Activated CD8-positive, alpha-beta memory T cell treated with anti-CD3 and anti-CD28 coated beads, Interleukin-2, amount 50 U/mL, for 1 hour (primary cell): ENCODE data around the gene ANO4.
"Not testable (repeated sequence)": the region's sequence is repeated elsewhere in the genome, so short reads cannot be mapped to it uniquely, and the experiment has no call there.

ENCODE experiments used
- DNase-seq: peaks from one replicate; pipeline ENCODE4 v3.0.0-alpha.2; 2020; ENCODE audit errors: extremely low read depth

ANO4 gene

DNA sequence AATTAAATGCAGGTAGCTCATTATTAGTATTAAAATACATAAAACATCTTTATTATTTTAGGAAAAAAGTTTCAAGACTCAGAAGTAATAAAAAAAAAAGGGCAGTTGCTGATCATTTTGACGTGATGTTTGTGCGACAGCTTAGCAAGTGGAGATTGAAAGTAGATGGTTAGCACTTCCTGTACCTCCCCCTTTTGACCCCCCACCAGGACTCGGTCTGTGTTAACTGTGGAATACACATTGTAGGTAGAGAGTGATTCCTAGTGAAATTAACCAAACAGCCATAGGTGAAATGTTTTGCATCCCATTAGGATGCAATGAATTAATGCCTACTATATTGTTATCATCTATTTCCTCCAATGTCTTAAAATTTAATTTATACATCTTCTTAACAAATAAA, 294.7 kb downstream of the ANO4 start:
- no peak for DNase-seq

DNA sequence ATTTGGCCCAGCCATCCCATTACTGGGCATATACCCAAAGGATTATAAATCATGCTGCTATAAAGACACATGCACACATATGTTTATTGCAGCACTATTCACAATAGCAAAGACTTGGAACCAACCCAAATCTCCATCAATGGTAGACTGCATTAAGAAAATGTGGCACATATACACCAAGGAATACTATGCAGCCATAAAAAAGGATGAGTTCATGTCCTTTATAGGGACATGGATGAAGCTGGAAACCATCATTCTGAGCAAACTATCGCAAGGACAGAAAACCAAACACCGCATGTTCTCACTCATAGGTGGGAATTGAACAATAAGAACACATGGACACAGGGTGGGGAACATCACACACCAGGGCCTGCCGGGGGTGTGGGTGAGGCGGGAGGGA, 295.6 kb downstream of the ANO4 start:
- DNase-seq, result not testable (repeated sequence)

DNA sequence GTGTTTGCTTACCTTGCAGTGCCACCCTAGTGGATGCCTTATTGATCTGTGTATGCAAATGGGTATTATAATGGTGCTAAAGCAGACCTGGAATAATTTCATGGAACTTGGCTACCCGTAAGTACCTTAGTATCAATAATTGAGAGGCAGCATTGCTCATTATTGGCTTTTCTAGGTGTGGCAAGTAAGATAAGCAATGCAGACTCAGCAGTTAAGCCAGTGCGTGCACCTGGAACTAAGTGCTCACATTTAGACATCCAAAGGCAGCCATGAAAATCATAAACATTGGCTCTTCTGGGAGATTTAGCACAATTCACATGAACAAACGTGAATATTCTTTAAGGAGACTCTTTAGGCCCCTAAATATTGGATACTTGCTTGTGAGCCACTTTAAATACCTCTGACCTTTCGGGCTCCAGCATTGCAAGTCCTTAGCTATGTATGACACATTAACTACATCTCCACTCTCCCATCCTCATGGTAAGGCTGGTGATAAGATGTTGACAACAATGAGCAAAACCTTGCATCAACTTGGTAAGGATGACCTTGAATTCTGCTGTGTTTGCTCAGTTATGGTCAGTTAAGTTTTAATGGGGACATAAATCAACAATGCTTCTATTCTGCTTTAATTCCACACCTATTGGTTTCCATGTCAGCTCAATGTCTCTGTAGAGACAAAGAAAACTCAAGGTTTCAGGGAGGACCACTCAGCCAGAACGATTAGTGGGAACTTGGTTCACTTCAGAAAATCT, 303.4 kb downstream of the ANO4 start:
- no peak for DNase-seq

- no peak for DNase-seq
Observed at GRCh38 chr12:101107032-101107763, 312.6 kb downstream of the ANO4 start.

GRCh38 chr12:101108130-101108529, 313.6 kb downstream of the ANO4 start:
- DNase-seq, result no peak

DNA sequence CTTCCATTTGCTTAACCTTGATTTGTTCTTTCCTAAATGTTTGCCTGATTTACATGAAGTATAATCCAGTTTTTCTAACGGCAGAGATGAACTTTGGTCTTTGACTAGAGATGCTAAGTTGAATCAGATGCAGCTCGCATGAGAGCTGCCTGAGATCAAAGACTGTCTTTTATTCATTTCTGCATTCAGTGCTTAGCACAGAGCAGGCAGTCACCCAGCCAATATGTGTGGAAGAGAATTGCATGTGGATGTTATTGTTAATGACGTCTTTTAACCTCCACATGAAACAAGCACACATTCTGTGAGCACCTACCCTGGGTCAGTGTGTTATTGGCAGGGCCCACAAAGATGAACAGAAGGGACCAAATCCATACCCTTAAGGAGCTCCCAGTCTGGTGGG, 316.3 kb downstream of the ANO4 start:
- DNase-seq, result no peak

DNA sequence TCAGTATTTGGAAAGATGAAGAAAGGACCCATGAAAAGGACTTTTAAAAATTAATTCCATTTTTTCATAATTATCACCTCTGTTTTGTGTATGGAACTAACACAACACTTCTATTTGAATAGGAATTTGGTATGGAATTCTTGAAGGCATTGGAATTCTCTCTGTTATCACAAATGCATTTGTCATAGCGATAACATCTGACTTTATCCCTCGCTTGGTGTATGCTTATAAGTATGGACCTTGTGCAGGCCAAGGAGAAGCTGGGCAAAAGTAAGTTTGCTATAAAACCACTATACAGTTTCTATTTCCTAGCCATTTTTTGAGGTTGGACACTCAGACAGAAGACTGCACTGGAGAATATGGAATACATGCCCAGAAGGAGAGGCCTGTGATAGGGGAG, 316.9 kb downstream of the ANO4 start:
- no peak for DNase-seq

DNA sequence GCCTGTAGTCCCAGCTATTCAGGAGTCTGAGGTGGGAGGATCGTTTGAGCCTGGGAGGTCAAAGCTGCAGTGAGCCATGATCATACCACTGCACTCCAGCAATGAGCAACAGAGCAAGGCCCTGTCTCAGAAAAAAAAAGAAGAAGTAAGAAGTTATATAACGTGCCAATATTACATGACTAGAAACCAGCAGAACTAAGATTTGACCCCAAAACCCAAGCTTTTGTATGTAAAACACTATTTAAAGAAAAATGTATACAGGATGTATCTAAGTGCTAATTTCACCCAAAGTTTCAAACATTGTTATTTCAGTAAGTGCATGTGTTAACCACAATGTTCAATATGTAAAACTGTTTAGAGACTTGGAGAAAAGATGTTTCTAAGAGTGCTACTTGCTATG, 320.8 kb downstream of the ANO4 start:
- DNase-seq, result no peak

GRCh38 chr12:101116911-101117310, 322.3 kb downstream of the ANO4 start:
- DNase-seq, result no peak

DNA sequence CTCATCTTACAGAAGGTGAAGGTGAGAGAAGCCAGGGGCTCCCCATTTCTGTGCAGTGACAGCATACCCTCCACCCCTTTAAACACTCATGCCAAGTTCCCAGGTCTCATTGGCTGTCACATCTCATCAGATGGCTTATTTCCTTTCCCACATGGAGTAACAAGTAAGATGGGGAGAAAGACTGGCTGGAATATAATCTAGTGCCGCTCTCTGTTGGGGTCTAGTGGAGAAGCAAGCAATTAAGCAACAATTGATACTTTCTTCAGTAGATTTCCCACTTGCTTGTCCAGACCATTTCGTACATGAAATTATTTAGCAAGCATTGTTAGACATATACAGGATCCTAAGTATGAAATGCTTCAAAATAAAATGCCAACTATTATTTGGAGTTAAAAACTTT, 323.3 kb downstream of the ANO4 start:
- no peak for DNase-seq

DNA sequence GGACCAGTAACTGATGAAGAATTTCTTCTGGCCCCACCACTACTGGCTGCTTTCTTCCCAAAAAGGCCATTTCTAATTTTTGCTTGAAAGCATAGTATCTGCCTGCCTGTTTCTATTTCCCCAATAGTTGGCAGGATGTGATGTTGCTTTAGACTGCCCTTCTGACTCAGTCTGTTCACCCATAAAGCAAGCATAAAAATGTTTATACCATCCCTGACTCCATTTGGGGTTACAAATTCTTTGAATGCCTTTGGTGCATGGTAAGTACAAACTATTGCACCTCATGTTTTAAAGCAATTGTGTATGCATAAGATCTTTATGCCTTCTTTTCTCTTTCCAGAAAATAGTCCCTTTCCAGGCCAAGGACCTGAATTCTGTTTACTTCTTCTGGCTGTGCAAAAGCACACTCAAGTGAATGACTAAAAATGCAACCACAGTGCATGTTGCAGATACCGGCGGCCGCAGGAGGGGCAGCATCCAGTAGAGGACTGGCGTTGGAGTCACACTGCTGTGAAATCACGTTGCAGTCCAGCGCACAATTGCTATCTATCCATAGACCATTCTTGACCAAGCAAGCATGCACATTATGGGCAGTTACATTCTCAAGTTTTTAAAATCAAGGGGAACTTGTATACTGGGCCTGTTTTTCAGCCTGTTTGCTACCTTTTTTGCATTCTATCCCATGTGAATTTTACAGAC, 333.1 kb downstream of the ANO4 start:
- DNase-seq, result no peak

DNA sequence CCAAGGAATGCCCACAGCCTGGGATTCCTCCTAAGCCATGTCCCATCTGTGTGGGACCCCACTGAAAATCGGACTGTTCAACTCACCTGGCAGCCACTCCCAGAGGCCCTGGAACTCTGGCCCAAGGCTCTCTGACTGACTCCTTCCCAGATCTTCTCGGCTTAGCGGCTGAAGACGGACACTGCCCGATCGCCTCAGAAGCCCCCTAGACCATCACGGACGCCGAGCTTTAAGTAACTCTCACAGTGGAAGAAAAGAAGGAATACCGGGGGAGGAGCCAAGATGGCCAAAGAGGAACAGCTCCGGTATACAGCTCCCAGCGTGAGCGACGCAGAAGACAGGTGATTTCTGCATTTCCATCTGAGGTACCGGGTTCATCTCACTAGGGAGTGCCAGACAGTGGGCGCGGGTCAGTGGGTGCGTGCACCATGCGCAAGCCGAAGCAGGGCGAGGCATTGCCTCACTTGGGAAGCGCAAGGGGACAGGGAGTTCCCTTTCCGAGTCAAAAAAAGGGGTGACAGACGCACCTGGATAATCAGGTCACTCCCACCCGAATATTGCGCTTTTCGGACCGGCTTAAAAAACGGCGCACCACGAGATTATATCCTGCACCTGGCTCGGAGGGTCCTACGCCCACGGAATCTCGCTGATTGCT, 351.3 kb downstream of the ANO4 start:
- not testable (repeated sequence) for DNase-seq

- no peak for DNase-seq
Observed at GRCh38 chr12:101165319-101165718, 370.7 kb downstream of the ANO4 start.

GRCh38 chr12:101166866-101167265, 372.3 kb downstream of the ANO4 start:
- DNase-seq, result no peak

DNA sequence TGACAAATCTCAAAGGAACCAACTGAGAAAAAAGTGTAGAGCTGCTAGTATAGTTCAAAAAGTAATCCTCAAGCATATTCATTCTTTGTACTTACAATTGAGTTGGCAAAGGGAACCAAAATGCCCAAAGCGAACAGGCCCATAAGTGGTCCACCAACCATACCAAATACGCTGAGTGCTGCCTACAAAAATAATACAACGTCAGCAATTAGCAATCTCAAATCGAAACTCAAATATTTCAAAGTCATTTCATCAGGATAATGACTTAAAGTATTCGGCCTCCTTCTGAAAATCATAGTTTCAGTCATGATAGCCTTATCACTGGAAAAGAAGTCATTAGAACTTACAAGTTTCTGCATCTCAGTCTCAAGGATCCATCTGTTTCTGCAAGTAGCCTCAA, 373.4 kb downstream of the ANO4 start:
- no peak for DNase-seq

DNA sequence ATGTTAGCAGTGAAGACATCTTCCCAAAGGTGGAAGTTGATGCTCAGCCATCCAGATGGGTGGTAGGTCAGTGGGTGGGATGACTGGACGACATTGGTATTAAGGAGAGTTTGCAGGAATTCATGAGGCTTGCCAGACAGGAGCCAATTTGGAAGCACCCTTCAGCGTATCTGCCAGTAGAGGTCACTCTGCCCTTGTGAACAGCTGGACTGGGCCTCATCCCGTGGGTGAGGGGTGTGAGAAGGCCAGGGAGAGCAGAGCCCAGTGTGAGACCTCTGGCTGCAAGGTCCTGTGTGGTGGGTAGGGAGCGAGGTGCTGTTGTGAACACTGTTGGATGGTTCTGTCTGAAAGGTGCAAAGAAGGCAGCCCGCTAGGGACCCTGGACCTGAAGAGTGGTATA, 377.7 kb downstream of the ANO4 start:
- no peak for DNase-seq

DNA sequence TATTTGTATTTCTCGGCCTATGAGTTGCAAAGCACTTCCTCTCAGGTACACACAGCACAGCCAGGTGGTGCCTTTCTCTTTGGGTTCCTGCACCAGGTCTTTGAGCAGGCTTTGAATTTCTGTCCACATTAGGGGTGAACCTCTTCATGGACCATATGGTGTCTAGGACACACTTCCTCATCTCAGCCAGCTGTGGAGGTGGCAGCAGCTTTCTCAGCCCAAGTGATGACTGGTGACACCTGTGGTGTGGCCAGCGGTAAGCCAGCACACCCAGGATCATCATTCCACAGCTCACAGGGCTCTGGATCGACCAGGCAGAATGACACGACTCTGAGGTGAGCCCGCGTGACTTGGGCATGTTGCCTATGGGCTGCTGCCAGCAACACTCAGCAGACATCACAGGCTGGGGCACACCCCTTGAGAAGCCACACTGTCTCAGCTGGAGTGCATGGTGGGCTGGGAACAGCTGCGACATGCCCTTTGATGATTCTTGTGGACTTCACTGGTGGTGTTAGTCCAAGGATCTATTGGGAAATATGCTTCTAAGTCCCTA, 378.7 kb downstream of the ANO4 start:
- no peak for DNase-seq

- DNase-seq, result no peak
Observed at GRCh38 chr12:101174541-101174940, 380.0 kb downstream of the ANO4 start.
